A549 (cell line): Measurements from ENCODE around the gene CREB3L1. TPM values are rescaled to one million over a fixed set of nuclear protein-coding genes. Genes with fewer than 3 reads are reported as not detected.
A peak's percentile ranks its signal among the peaks of the same experiment; 100 is the strongest.

ENCODE experiments used
- ATAC-seq, 2 experiments: fragments of 200-7000 bp in 1 of 2; fragments of >200 bp in 1 of 2; cut with Nextera tagmentation in 1 of 2; cut with Tn5 transposase in 1 of 2; 3 replicates each; pipeline versions ENCODE4 v1.8.0 to v1.9.1; 2018 to 2020; ENCODE audit warnings: mild to moderate bottlenecking in 1 of 2, moderate library complexity in 1 of 2
- CTCF ChIA-PET: fragments of 300-600 bp; sonication (Branson Sonifier 250); formaldehyde crosslinking; extraction: SDS; loops from one replicate; lab custom pipeline; 2021; ENCODE audit warnings: antibody characterized with exemption, inconsistent platforms; lab: Yijun Ruan, JAX
- POLR2A ChIA-PET: fragments of 350-600 bp; formaldehyde crosslinking; extraction: SDS; loops from one replicate; lab custom pipeline; 2021; ENCODE audit warnings: antibody characterized with exemption, inconsistent platforms; lab: Yijun Ruan, JAX
- DNase-seq, 2 experiments: peaks; one replicate each; pipeline versions ENCODE4 v3.0.0 to v3.0.0-alpha.2; 2011 to 2016; ENCODE audit warnings: low read depth in 1 of 2, low spot score in 1 of 2
- FAIRE-seq: peaks from 2 replicates; lab custom pipeline; 2011; peaks lifted over from hg19 to GRCh38; lab: Jason Lieb, UNC
- H3K27ac ChIP-seq, 2 experiments: fragments of >200 bp; sonication (Bioruptor Twin); formaldehyde crosslinking; 3 replicates each; pipeline ENCODE4 v1.5.1; 2016 to 2017
- H3K4me1 ChIP-seq: fragments of >200 bp; sonication (Bioruptor Twin); formaldehyde crosslinking; 3 replicates; pipeline ENCODE4 v1.6.1; 2016
- H3K4me2 ChIP-seq: fragments of >200 bp; sonication (Bioruptor Twin); formaldehyde crosslinking; 3 replicates; pipeline ENCODE4 v1.6.1; 2016
- H3K4me3 ChIP-seq: fragments of >200 bp; sonication (Bioruptor Twin); formaldehyde crosslinking; 3 replicates; pipeline ENCODE4 v1.5.1; 2016
- H3K9me3 ChIP-seq: fragments of >200 bp; sonication (Bioruptor Twin); formaldehyde crosslinking; 3 replicates; pipeline ENCODE4 v1.6.1; 2016
- BCL3 ChIP-seq: fragments of >200 bp; sonication (Bioruptor Twin); formaldehyde crosslinking; IDR thresholded peaks from 3 replicates; pipeline ENCODE4 v1.6.1; 2016
- CHD2 ChIP-seq: fragments of 150-350 bp; IDR thresholded peaks from 2 replicates; pipeline ENCODE4 v1.6.1; 2014; ENCODE audit warnings: low read length; ENCODE audit not compliant: partially characterized antibody
- ELK1 ChIP-seq: fragments of 150-350 bp; IDR thresholded peaks from 2 replicates; pipeline ENCODE4 v1.6.1; 2014; ENCODE audit warnings: low read depth, mild to moderate bottlenecking, low read length
- EP300 ChIP-seq, 2 experiments: fragments of >200 bp; sonication (Bioruptor Twin); formaldehyde crosslinking; IDR thresholded peaks; 2 replicates in 1 of 2; 3 replicates in 1 of 2; pipeline ENCODE4 v1.6.1; 2016 to 2017
- ESRRA ChIP-seq: fragments of 150-350 bp; IDR thresholded peaks from 2 replicates; pipeline ENCODE4 v1.6.1; 2014; ENCODE audit warnings: mild to moderate bottlenecking, low read length, borderline replicate concordance
- FOSB ChIP-seq: fragments of 250-450 bp; sonication (Bioruptor Pico); IDR thresholded peaks from 2 replicates; pipeline ENCODE4 v1.5.0; 2020; ENCODE audit warnings: mild to moderate bottlenecking, moderate library complexity
- HMGXB4 ChIP-seq: fragments of 250-450 bp; sonication (Bioruptor Pico); IDR thresholded peaks from 2 replicates; pipeline ENCODE4 v1.5.0; 2021; ENCODE audit warnings: mild to moderate bottlenecking, moderate library complexity, borderline replicate concordance
- HOXA7 ChIP-seq: fragments of 250-450 bp; sonication (Bioruptor Pico); IDR thresholded peaks from 2 replicates; pipeline ENCODE4 v1.5.0; 2020; ENCODE audit warnings: mild to moderate bottlenecking, moderate library complexity
- HOXB13 ChIP-seq: fragments of 250-450 bp; sonication (Bioruptor Pico); IDR thresholded peaks from 2 replicates; pipeline ENCODE4 v1.5.0; 2020; ENCODE audit warnings: low read depth, mild to moderate bottlenecking, moderate library complexity
- HOXB5 ChIP-seq: fragments of 250-450 bp; sonication (Bioruptor Pico); IDR thresholded peaks from 2 replicates; pipeline ENCODE4 v1.5.0; 2020; ENCODE audit warnings: mild to moderate bottlenecking, moderate library complexity
- JUNB ChIP-seq: fragments of >200 bp; sonication (Bioruptor Twin); formaldehyde crosslinking; IDR thresholded peaks from 2 replicates; pipeline ENCODE4 v1.6.1; 2016
- MYC ChIP-seq: IDR thresholded peaks from 2 replicates; pipeline ENCODE4 v1.6.1; 2012; ENCODE audit warnings: mild to moderate bottlenecking, inconsistent platforms, low read length, improper control_type of control experiment, borderline replicate concordance
- NPAS2 ChIP-seq: fragments of 250-450 bp; sonication (Bioruptor Pico); IDR thresholded peaks from 2 replicates; pipeline ENCODE4 v1.8.0; 2022; ENCODE audit warnings: mild to moderate bottlenecking, moderate library complexity, borderline replicate concordance
- RAD21 ChIP-seq, 2 experiments: fragments of >200 bp in 1 of 2; sonication (Bioruptor Twin) in 1 of 2; formaldehyde crosslinking in 1 of 2; IDR thresholded peaks in 1 of 2; conservative IDR thresholded peaks in 1 of 2; 2 replicates in 1 of 2; 3 replicates in 1 of 2; pipeline ENCODE4 v1.6.1; 2012 to 2018; ENCODE audit warnings: inconsistent platforms in 1 of 2
- RFX5 ChIP-seq: fragments of 450-650 bp; IDR thresholded peaks from 2 replicates; pipeline ENCODE4 v1.7.1; 2014; ENCODE audit warnings: antibody characterized with exemption, mild to moderate bottlenecking, moderate library complexity
- SMC3 ChIP-seq: fragments of >200 bp; sonication (Bioruptor Twin); formaldehyde crosslinking; IDR thresholded peaks from 3 replicates; pipeline ENCODE4 v1.6.1; 2018; ENCODE audit warnings: inconsistent platforms
- ZNF302 ChIP-seq: fragments of 250-450 bp; sonication (Bioruptor Pico); IDR thresholded peaks from 2 replicates; pipeline ENCODE4 v1.9.0; 2021; ENCODE audit warnings: inconsistent platforms, mild to moderate bottlenecking, moderate library complexity
- WGBS: methylation state at CpG from one replicate; pipeline ENCODE4 v1.1.6; 2017; ENCODE audit errors: missing lambda C conversion rate; 5-methylcytosine and 5-hydroxymethylcytosine counted together
- polyA plus RNA-seq, 4 experiments: library from polyadenylated mRNA; depleted of rRNA in 3 of 4; stranded (reverse); fragments of >200 nt; fragmentation: RNase III in 1 of 4; extraction: RNeasy Plus Mini Kit Qiagen cat#74134 plus additional on column Dnase treatment in 1 of 4; gene quantifications; 2 replicates in 3 of 4; 3 replicates in 1 of 4; pipeline ENCODE4 v1.2.3, GENCODE V29; 2011 to 2017
- TF ChIP-seq, protein P1 (sequence below): fragments of >200 bp; sonication (Bioruptor Twin); formaldehyde crosslinking; IDR thresholded peaks from 3 replicates; pipeline ENCODE4 v1.5.1; 2016
- TF ChIP-seq, protein P2 (sequence below): fragments of 250-450 bp; sonication (Bioruptor Pico); IDR thresholded peaks from 2 replicates; pipeline ENCODE4 v1.5.0; 2020; ENCODE audit warnings: low read depth, mild to moderate bottlenecking, moderate library complexity

The CREB3L1 gene
- polyA plus RNA-seq, 2 of the 4 experiments (the other 2 are of a cell fraction): 0.61 to 2.3 TPM

DNA sequence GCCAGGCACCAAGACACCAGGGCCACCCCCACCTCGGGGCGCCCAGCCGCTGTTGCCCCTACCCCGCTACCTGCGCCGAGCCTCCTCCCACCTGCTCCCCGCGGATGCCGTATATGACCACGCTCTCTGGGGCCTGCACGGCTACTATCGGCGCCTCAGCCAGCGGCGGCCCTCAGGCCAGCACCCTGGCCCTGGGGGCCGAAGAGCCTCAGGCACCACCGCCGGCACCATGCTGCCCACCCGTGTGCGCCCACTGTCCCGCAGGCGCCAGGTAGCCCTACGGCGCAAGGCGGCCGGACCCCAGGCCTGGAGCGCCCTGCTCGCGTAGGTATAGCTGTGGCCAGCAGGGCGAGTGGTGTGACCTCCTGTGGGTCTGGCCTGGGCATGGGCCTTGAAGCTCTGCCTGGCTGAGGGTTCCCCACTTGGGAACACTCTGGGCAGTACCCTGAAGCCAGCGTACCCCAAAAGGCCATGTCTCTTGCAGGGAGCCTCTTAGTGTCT is 89.2 kb downstream of the CREB3L1 start:
- peaks cover 10% of the 10 kb centered on the region for H3K4me1 ChIP-seq
- no peak overlapping the region for H3K27ac ChIP-seq
- ATAC-seq: peak in 1 of 2 experiments; percentile 15; a peak in 2 of 6 replicates
- TF ChIP-seq RAD21 (conservative IDR thresholded peaks at IDR 0.05 in 1 of 2, IDR thresholded peaks at IDR 0.05 in 1 of 2): no peak
- TF ChIP-seq ESRRA: no peak
- no peak for TF ChIP-seq HOXA7 (CRISPR knock-in tag)
- TF ChIP-seq ZNF302 (CRISPR knock-in tag): no peak
- no peak for TF ChIP-seq BCL3
- TF ChIP-seq HOXB13 (CRISPR knock-in tag): no peak
- no peak for TF ChIP-seq RFX5
- no peak for TF ChIP-seq ELK1
- no peak for TF ChIP-seq FOSB (CRISPR knock-in tag)
- no peak for TF ChIP-seq JUNB
- ChIA-PET POLR2A (no interaction called here), CTCF (interaction anchor here (0.6 to 19.6 kb wide), 8 partner anchors 9 to 126 kb away, joined by 3 to 325 read pairs (median 4); partner anchors contain the start of genes CHRM4 and DGKZ)
- whole genome bisulfite sequencing: 89% methylated on average over 9 of the region's 31 CpGs
- H3K9me3 ChIP-seq: no peaks in the 10 kb centered on the region
- no peak for DNase-seq
- H3K4me2 ChIP-seq: no peak overlapping the region
- no peak for FAIRE-seq
- no peak overlapping the region for H3K4me3 ChIP-seq

DNA sequence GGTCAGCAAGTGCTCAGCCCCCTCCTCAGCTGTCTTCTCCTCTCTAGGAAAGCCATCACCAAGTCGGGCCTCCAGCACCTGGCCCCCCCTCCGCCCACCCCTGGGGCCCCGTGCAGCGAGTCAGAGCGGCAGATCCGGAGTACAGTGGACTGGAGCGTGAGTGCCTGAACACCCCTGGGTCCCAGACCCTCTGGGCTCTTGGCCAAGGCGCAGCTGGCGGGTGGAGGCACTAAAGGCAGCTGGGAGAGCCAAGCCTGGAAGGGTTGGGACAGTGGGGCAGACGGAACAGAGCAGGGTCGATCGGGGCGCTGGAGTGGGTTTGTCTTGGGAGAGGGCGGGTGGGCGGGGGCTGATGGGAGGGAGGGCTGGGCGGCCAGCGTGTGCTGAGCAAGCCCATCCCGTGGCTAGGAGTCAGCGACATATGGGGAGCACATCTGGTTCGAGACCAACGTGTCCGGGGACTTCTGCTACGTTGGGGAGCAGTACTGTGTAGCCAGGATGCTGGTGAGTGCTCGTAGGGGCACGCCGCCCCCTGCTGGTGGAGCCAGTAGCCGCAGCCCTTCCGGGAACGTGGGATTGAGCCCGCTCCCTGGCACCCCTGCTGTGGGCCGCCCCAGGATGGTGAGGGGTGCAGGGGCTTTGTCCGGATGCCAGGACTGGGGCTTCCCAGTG is 89.9 kb downstream of the CREB3L1 start:
- ChIA-PET CTCF (interaction anchor here (0.6 to 19.6 kb wide), 21 partner anchors 9 to 601 kb away, joined by 3 to 325 read pairs (median 3); partner anchors contain the start of genes CHRM4 and DGKZ), POLR2A (no interaction called here)
- ATAC-seq (peak; percentile 59 to 83), DNase-seq (peak in 1 of 2 experiments; percentile 46), FAIRE-seq (no peak)
- Histone ChIP-seq H3K4me1 (peaks cover 10% of the 10 kb centered on the region), H3K27ac (0 out of 6 replicates have a peak overlapping the region, but pooled peaks of 1 of the 2 experiments have one; percentile 30), H3K4me2 (no peak overlapping the region), H3K9me3 (no peaks in the 10 kb centered on the region), H3K4me3 (no peak overlapping the region)
- peak; percentile 54; the same call in 2 of the 3 replicates for TF ChIP-seq SMC3
- TF ChIP-seq RAD21 (conservative IDR thresholded peaks at IDR 0.05 in 1 of 2, IDR thresholded peaks at IDR 0.05 in 1 of 2): peak; percentile 57 to 61; a peak in 4 of 5 replicates
- TF ChIP-seq, protein P1, sequence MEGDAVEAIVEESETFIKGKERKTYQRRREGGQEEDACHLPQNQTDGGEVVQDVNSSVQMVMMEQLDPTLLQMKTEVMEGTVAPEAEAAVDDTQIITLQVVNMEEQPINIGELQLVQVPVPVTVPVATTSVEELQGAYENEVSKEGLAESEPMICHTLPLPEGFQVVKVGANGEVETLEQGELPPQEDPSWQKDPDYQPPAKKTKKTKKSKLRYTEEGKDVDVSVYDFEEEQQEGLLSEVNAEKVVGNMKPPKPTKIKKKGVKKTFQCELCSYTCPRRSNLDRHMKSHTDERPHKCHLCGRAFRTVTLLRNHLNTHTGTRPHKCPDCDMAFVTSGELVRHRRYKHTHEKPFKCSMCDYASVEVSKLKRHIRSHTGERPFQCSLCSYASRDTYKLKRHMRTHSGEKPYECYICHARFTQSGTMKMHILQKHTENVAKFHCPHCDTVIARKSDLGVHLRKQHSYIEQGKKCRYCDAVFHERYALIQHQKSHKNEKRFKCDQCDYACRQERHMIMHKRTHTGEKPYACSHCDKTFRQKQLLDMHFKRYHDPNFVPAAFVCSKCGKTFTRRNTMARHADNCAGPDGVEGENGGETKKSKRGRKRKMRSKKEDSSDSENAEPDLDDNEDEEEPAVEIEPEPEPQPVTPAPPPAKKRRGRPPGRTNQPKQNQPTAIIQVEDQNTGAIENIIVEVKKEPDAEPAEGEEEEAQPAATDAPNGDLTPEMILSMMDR: peak; percentile 71
- TF ChIP-seq HMGXB4 (CRISPR knock-in tag): no peak
- WGBS: 43% methylated on average over 25 of the region's 32 CpGs

- Histone ChIP-seq H3K9me3 (no peaks in the 10 kb centered on the region), H3K4me1 (peaks cover 6% of the 10 kb centered on the region), H3K4me3 (no peak overlapping the region), H3K4me2 (no peak overlapping the region), H3K27ac (no peak overlapping the region)
- no peak for FAIRE-seq
- peak in 1 of 2 experiments; percentile 4; a peak in 1 of 6 replicates for ATAC-seq
- DNase-seq: no peak
- ChIA-PET POLR2A (no interaction called here), CTCF (interaction anchor here (0.6 to 19.6 kb wide), 17 partner anchors 10 to 601 kb away, joined by 3 to 325 read pairs (median 4); partner anchors contain the start of genes CHRM4 and DGKZ)
- 76% methylated on average over 11 of the region's 12 CpGs for WGBS
- TF ChIP-seq NPAS2 (CRISPR knock-in tag): no peak
- no peak for TF ChIP-seq CHD2
- TF ChIP-seq, protein P1: peak; percentile 18; the same call in 1 of the 3 replicates
- TF ChIP-seq MYC: no peak
- no peak for TF ChIP-seq EP300 (IDR thresholded peaks at IDR 0.05)
- no peak for TF ChIP-seq BCL3
- no peak for TF ChIP-seq HOXB5 (CRISPR knock-in tag)
- TF ChIP-seq, protein P2, sequence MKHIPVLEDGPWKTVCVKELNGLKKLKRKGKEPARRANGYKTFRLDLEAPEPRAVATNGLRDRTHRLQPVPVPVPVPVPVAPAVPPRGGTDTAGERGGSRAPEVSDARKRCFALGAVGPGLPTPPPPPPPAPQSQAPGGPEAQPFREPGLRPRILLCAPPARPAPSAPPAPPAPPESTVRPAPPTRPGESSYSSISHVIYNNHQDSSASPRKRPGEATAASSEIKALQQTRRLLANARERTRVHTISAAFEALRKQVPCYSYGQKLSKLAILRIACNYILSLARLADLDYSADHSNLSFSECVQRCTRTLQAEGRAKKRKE: no peak
Measured at GRCh38 chr11:46367916-46368267, 90.4 kb downstream of the CREB3L1 start.
